ENCODE results near the gene SLAMF6. TPM values are rescaled to one million over a fixed set of nuclear protein-coding genes. Genes with fewer than 3 reads are reported as not detected.
"Not testable (repeated sequence)": the region's sequence is repeated elsewhere in the genome, so short reads cannot be mapped to it uniquely, and the experiment has no call there.

Gene SLAMF6
- total and polyA plus RNA-seq, 2 experiments from 2014 or later = not detected

GRCh38 chr1:160481979-160482596 lies 41.0 kb downstream of the SLAMF6 start:
- in situ Hi-C loops (cut with MboI) = no loop called here

GRCh38 chr1:160480781-160481180 lies 42.3 kb downstream of the SLAMF6 start:
- H3K4me1 ChIP-seq (ENCODE audit: insufficient read depth); H3K9me2 ChIP-seq (ENCODE audit: insufficient read depth); H3K27me3 ChIP-seq (replicated peaks; ENCODE audit: insufficient read depth); H3K4me2 ChIP-seq (ENCODE audit: unreplicated experiment); H4K20me1 ChIP-seq (ENCODE audit: insufficient read depth); in situ Hi-C loops (cut with MboI); H3K79me2 ChIP-seq (ENCODE audit: insufficient read depth); H3F3A ChIP-seq (ENCODE audit: insufficient read depth); H3K9ac ChIP-seq; H3K36me3 ChIP-seq (ENCODE audit: low read depth); H3K4me3 ChIP-seq; DNase-seq; H3K9me3 ChIP-seq (ENCODE audit: low read depth); H2AFZ ChIP-seq; H3K27ac ChIP-seq: not testable (repeated sequence)
- WGBS, 2 experiments (ENCODE audit: low coverage in 1 of 2, low lambda C conversion rate in 2 of 2, missing lambda C conversion rate in 2 of 2) = 34 to 45% methylated on average over 7 of the region's 7 CpGs

More at GRCh38 chr1:160481979-160482596, 41.0 kb downstream of the SLAMF6 start:
- 3 to 4% methylated on average over 1 of the region's 1 CpG for WGBS, 2 experiments (ENCODE audit: low coverage in 1 of 2, low lambda C conversion rate in 2 of 2, missing lambda C conversion rate in 2 of 2)
- DNase-seq = no peak
- Histone ChIP-seq H3K4me3 (no peak overlapping the region), H4K20me1 (ENCODE audit: insufficient read depth) (no peaks in the 10 kb centered on the region), H3K79me2 (ENCODE audit: insufficient read depth) (no peaks in the 10 kb centered on the region), H3K36me3 (ENCODE audit: low read depth) (no peaks in the 10 kb centered on the region), H3K27me3 (replicated peaks; ENCODE audit: insufficient read depth) (no peaks in the 10 kb centered on the region), H3K9me2 (ENCODE audit: insufficient read depth) (no peaks in the 10 kb centered on the region), H3K9me3 (ENCODE audit: low read depth) (no peaks in the 10 kb centered on the region), H3K4me1 (ENCODE audit: insufficient read depth) (no peaks in the 10 kb centered on the region), H3K4me2 (ENCODE audit: unreplicated experiment) (no peak overlapping the region), H3F3A (ENCODE audit: insufficient read depth) (no peaks in the 10 kb centered on the region), H2AFZ (no peak overlapping the region), H3K27ac (no peak overlapping the region), H3K9ac (no peak overlapping the region)
- TF ChIP-seq EZH2phosphoT487 (IDR thresholded peaks at IDR 0.05; ENCODE audit: insufficient read depth, low read depth) = no peak
- no peak for TF ChIP-seq EZH2 (IDR thresholded peaks at IDR 0.05; ENCODE audit: insufficient read depth, poor library complexity, severe bottlenecking)

- H3K4me1 ChIP-seq (ENCODE audit: insufficient read depth); H3K9me3 ChIP-seq (ENCODE audit: low read depth); H3K27me3 ChIP-seq (replicated peaks; ENCODE audit: insufficient read depth); H4K20me1 ChIP-seq (ENCODE audit: insufficient read depth); H3K9me2 ChIP-seq (ENCODE audit: insufficient read depth); H3K4me3 ChIP-seq; H3K36me3 ChIP-seq (ENCODE audit: low read depth); H3K27ac ChIP-seq; H3K79me2 ChIP-seq (ENCODE audit: insufficient read depth); H3F3A ChIP-seq (ENCODE audit: insufficient read depth); H3K4me2 ChIP-seq (ENCODE audit: unreplicated experiment); DNase-seq; H3K9ac ChIP-seq; in situ Hi-C loops (cut with MboI); H2AFZ ChIP-seq: not testable (repeated sequence)
- WGBS, 2 experiments (ENCODE audit: low coverage in 1 of 2, low lambda C conversion rate in 2 of 2, missing lambda C conversion rate in 2 of 2) = 12 to 16% methylated on average over 6 of the region's 6 CpGs
Measured at GRCh38 chr1:160479091-160479490, 44.0 kb downstream of the SLAMF6 start.

DNA sequence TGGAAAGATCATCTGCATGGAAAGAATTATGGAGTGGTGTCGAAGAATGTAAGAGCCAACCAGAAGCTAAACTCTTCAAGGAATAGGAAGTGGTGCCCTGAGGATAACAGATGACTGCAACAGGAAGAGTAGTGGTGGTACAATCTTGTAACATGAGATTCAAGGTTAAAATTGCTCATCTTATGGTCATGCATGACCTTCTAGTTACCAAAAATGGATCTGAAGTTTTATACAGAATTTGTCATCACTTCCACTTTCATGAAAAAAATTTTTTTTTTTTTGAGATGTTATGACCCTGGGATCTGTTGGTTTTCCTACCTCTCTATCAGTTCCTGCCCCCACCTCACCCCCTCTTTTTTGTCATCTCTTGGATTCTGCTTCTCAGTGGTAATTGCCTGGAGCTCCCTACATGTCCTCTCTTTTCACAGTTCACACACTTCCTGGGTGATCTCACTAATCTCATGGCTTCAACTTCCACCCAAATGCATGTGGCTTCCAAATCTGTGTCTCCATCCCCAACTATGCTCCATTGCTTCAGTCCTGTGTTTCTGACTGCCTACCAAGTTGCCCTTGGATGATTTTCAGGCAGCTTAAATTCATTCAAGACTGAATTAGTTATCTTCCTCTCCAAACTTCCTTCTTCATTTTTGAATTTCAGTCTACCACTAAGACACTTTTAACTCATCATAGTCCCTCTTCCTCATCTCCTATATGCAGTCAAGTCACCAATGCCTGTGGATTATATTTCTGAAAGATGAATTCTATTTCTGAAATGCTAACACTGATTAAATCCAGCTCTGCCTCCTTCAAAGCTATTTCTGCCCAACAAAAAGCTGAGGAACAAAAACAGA lies 48.4 kb downstream of the SLAMF6 start:
- no peaks in the 10 kb centered on the region for H3K36me3 ChIP-seq (ENCODE audit: low read depth)
- in situ Hi-C loops (cut with MboI) = no loop called here

More for the DNA sequence above, 48.4 kb downstream of the SLAMF6 start:
- Histone ChIP-seq H4K20me1 (ENCODE audit: insufficient read depth) (no peaks in the 10 kb centered on the region), H3K9ac (no peak overlapping the region), H3K27me3 (replicated peaks; ENCODE audit: insufficient read depth) (0 out of 2 replicates have a peak, but pooled peaks cover 8% of the 10 kb centered on the region), H3K27ac (no peak overlapping the region), H3K4me3 (no peak overlapping the region), H3K9me3 (ENCODE audit: low read depth) (no peaks in the 10 kb centered on the region), H3F3A (ENCODE audit: insufficient read depth) (no peaks in the 10 kb centered on the region), H3K4me2 (ENCODE audit: unreplicated experiment) (no peak overlapping the region), H3K4me1 (ENCODE audit: insufficient read depth) (no peaks in the 10 kb centered on the region), H3K9me2 (ENCODE audit: insufficient read depth) (no peaks in the 10 kb centered on the region), H3K79me2 (ENCODE audit: insufficient read depth) (no peaks in the 10 kb centered on the region), H2AFZ (no peak overlapping the region)
- 0 to 8% methylated on average over 1 of the region's 1 CpG for WGBS, 2 experiments (ENCODE audit: low coverage in 1 of 2, low lambda C conversion rate in 2 of 2, missing lambda C conversion rate in 2 of 2)
- TF ChIP-seq EZH2phosphoT487 (IDR thresholded peaks at IDR 0.05; ENCODE audit: insufficient read depth, low read depth) = no peak
- TF ChIP-seq EZH2 (IDR thresholded peaks at IDR 0.05; ENCODE audit: insufficient read depth, poor library complexity, severe bottlenecking) = no peak
- no peak for DNase-seq

Data from GM23248 (cell line).